ENCODE data around the gene ANKRD31.

ANKRD31 gene

GRCh38 chr5:75052192-75053053, 184.3 kb downstream of the ANKRD31 start, which contains the start of gene GCNT4:
GCNT4 (minus strand) TSS chr5:75052558; CDS start chr5:75030037, 22,521 bp downstream.
- Histone ChIP-seq H3K27me3 (replicated peaks) (no peaks in the 10 kb centered on the region), H3K4me3 (ENCODE audit: low read depth, low read length) (peak within 1 kb of the TSS; percentile 69), H3K36me3 (replicated peaks) (no peaks in the 10 kb centered on the region), H3K27ac (peak within 1 kb of the TSS; percentile 32)
- DNase-seq = no peak
- in situ Hi-C loops (cut with HindIII; ENCODE audit: low pct_ligation_motif_present, low sequenced_read_pairs) = no loop called here
- TF ChIP-seq CTCF (IDR thresholded peaks at IDR 0.05; ENCODE audit: low read depth, low read length, missing control alignments) = no peak

GRCh38 chr5:75051217-75051751, 185.4 kb downstream of the ANKRD31 start:
- Histone ChIP-seq H3K4me3 (ENCODE audit: low read depth, low read length) (no peak overlapping the region), H3K27me3 (replicated peaks) (no peaks in the 10 kb centered on the region), H3K27ac (no peak overlapping the region), H3K36me3 (replicated peaks) (no peaks in the 10 kb centered on the region)
- no peak for DNase-seq
- no peak for TF ChIP-seq CTCF (IDR thresholded peaks at IDR 0.05; ENCODE audit: low read depth, low read length, missing control alignments)
- in situ Hi-C loops (cut with HindIII; ENCODE audit: low pct_ligation_motif_present, low sequenced_read_pairs) = no loop called here

- DNase-seq = no peak
- in situ Hi-C loops (cut with HindIII; ENCODE audit: low pct_ligation_motif_present, low sequenced_read_pairs) = no loop called here
- Histone ChIP-seq H3K27ac (no peak overlapping the region), H3K36me3 (replicated peaks) (no peaks in the 10 kb centered on the region), H3K4me3 (ENCODE audit: low read depth, low read length) (no peak overlapping the region), H3K27me3 (replicated peaks) (no peaks in the 10 kb centered on the region)
- TF ChIP-seq CTCF (IDR thresholded peaks at IDR 0.05; ENCODE audit: low read depth, low read length, missing control alignments) = peak; percentile 70
These were observed 186.3 kb downstream of the ANKRD31 start for GRCh38 chr5:75050415-75050814.

- in situ Hi-C loops (cut with HindIII; ENCODE audit: low pct_ligation_motif_present, low sequenced_read_pairs) = no loop called here
- Histone ChIP-seq H3K27ac (no peak overlapping the region), H3K27me3 (replicated peaks) (no peaks in the 10 kb centered on the region), H3K4me3 (ENCODE audit: low read depth, low read length) (no peak overlapping the region), H3K36me3 (replicated peaks) (no peaks in the 10 kb centered on the region)
- peak; percentile 44 for DNase-seq
- peak; percentile 89 for TF ChIP-seq CTCF (IDR thresholded peaks at IDR 0.05; ENCODE audit: low read depth, low read length, missing control alignments)
These were observed 187.0 kb downstream of the ANKRD31 start for GRCh38 chr5:75049456-75050351.

- peak; percentile 43 for DNase-seq
- Histone ChIP-seq H3K27ac (no peak overlapping the region), H3K36me3 (replicated peaks) (no peaks in the 10 kb centered on the region), H3K4me3 (ENCODE audit: low read depth, low read length) (no peak overlapping the region), H3K27me3 (replicated peaks) (no peaks in the 10 kb centered on the region)
- TF ChIP-seq CTCF (IDR thresholded peaks at IDR 0.05; ENCODE audit: low read depth, low read length, missing control alignments) = no peak
- in situ Hi-C loops (cut with HindIII; ENCODE audit: low pct_ligation_motif_present, low sequenced_read_pairs) = no loop called here
These were observed 188.2 kb downstream of the ANKRD31 start for GRCh38 chr5:75048457-75048953.
